Uterus (tissue), 2 donors: ENCODE measurements around the gene HCK.

Source experiments
- POLR2A ChIP-seq, 2 donors: fragments of 450-650 bp; IDR thresholded peaks; one replicate each; pipeline ENCODE4 v1.6.1; 2016; ENCODE audit warnings: antibody characterized with exemption in 2 of 2, mild to moderate bottlenecking in 1 of 2, moderate library complexity in 1 of 2
- TF ChIP-seq, protein P1 (sequence below), 4 experiments: fragments of 200-600 bp in 2 of 4; fragments of 450-650 bp in 2 of 4; sonication (generic) in 2 of 4; IDR thresholded peaks; one replicate each; pipeline ENCODE4 v1.5.1; 2016 to 2019; ENCODE audit warnings: antibody characterized with exemption in 4 of 4, mild to moderate bottlenecking in 2 of 4, moderate library complexity in 1 of 4

DNA sequence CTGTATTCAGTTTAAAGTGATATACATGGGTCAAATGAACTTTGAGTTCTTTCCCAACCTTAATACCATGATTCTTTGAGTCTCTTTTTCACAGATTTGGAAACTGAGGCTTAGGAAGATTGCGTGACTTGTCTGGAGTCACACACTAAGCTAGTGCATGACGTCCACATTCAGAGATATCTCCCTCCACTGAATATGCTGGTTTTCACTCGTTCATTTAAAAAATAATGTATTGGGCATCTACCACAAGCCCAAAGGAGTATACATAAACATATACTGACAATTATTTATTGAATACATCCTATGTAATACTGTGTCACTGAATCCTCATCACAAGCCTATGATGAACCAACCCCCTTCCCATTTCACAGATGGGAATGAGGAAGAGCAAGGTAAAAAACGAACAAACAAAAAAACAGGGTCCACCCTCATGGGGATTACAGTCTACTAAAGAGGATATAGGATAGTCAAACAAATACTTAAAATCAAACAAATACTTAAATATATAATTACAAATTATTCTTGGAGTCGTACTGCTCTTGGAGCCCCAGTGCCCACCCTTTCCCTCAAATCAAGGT is 56.9 kb downstream of the HCK start:
- TF ChIP-seq, protein P1, sequence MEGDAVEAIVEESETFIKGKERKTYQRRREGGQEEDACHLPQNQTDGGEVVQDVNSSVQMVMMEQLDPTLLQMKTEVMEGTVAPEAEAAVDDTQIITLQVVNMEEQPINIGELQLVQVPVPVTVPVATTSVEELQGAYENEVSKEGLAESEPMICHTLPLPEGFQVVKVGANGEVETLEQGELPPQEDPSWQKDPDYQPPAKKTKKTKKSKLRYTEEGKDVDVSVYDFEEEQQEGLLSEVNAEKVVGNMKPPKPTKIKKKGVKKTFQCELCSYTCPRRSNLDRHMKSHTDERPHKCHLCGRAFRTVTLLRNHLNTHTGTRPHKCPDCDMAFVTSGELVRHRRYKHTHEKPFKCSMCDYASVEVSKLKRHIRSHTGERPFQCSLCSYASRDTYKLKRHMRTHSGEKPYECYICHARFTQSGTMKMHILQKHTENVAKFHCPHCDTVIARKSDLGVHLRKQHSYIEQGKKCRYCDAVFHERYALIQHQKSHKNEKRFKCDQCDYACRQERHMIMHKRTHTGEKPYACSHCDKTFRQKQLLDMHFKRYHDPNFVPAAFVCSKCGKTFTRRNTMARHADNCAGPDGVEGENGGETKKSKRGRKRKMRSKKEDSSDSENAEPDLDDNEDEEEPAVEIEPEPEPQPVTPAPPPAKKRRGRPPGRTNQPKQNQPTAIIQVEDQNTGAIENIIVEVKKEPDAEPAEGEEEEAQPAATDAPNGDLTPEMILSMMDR (IDR thresholded peaks at IDR 0.05) = no peak
- TF ChIP-seq POLR2A (IDR thresholded peaks at IDR 0.05) = no peak
